H1 (cell line): Measurements from ENCODE around the gene CEP85. TPM values are rescaled to one million over a fixed set of nuclear protein-coding genes. Genes with fewer than 3 reads are reported as not detected.

Experiments
- CTCF ChIA-PET: fragments of 300-600 bp; sonication (Branson Sonifier 250); formaldehyde crosslinking; loops from one replicate; lab custom pipeline; 2021; ENCODE audit not compliant: partially characterized antibody; lab: Charles Lee
- POLR2A ChIA-PET: fragments of 300-600 bp; sonication (Branson Sonifier 250); formaldehyde crosslinking; loops from one replicate; lab custom pipeline; 2021; ENCODE audit warnings: inconsistent platforms; ENCODE audit not compliant: partially characterized antibody; lab: Charles Lee
- DNase-seq, 2 experiments: peaks; one replicate each; pipeline versions ENCODE4 v3.0.0 to v3.0.0-alpha.2; 2010 to 2022; ENCODE audit warnings: low spot score in 2 of 2, low read depth in 1 of 2, mixed read lengths in 1 of 2
- FAIRE-seq: peaks from 2 replicates; lab custom pipeline; 2011; peaks lifted over from hg19 to GRCh38; lab: Jason Lieb, UNC
- H2AFZ ChIP-seq: 2 replicates; pipeline ENCODE4 v1.8.1; 2012; ENCODE audit warnings: low read length, inconsistent platforms
- H2AK5ac ChIP-seq: 2 replicates; pipeline ENCODE4 v1.6.1; 2013; ENCODE audit warnings: low read depth, low read length
- H2BK120ac ChIP-seq: replicated peaks from 2 replicates; pipeline ENCODE3; 2013; ENCODE audit warnings: low read depth, low read length, inconsistent platforms
- H2BK12ac ChIP-seq: 2 replicates; pipeline ENCODE4 v1.6.1; 2013; ENCODE audit warnings: low read depth, low read length
- H2BK15ac ChIP-seq: 2 replicates; pipeline ENCODE4 v1.6.1; 2013; ENCODE audit warnings: low read length
- H2BK20ac ChIP-seq: 2 replicates; pipeline ENCODE4 v1.6.1; 2013; ENCODE audit warnings: low read length
- H2BK5ac ChIP-seq: 2 replicates; pipeline ENCODE4 v1.6.1; 2013; ENCODE audit warnings: low read depth, low read length
- H3K14ac ChIP-seq: 2 replicates; pipeline ENCODE4 v1.6.1; 2013; ENCODE audit warnings: inconsistent platforms; ENCODE audit not compliant: insufficient read length
- H3K18ac ChIP-seq: 2 replicates; pipeline ENCODE4 v1.6.1; 2013; ENCODE audit warnings: low read length; ENCODE audit errors: extremely low read depth
- H3K23ac ChIP-seq: 2 replicates; pipeline ENCODE4 v1.6.1; 2013; ENCODE audit warnings: inconsistent platforms; ENCODE audit not compliant: insufficient read length
- H3K23me2 ChIP-seq: 2 replicates; pipeline ENCODE4 v1.6.1; 2013; ENCODE audit warnings: low read depth, low read length
- H3K27ac ChIP-seq: 2 replicates; pipeline ENCODE4 v1.6.1; 2011; ENCODE audit warnings: low read depth, low read length, inconsistent platforms
- H3K27me3 ChIP-seq, 4 experiments: replicated peaks in 1 of 4; 1 replicate in 1 of 4; 2 replicates in 3 of 4; pipeline versions ENCODE4 v1.6.1 to v1.8.1; 2011 to 2013; ENCODE audit warnings: low read length in 3 of 4, mild to moderate bottlenecking in 3 of 4, inconsistent platforms in 2 of 4, mixed read lengths in 2 of 4, moderate library complexity in 1 of 4; ENCODE audit not compliant: control insufficient read depth in 3 of 4, insufficient read depth in 3 of 4; ENCODE audit errors: extremely low read depth in 1 of 4
- H3K36me3 ChIP-seq, 4 experiments: 2 replicates each; pipeline versions ENCODE4 v1.6.1 to v1.8.1; 2011 to 2013; ENCODE audit warnings: mild to moderate bottlenecking in 4 of 4, low read length in 3 of 4, moderate library complexity in 2 of 4, control low read depth in 1 of 4, inconsistent platforms in 1 of 4; ENCODE audit not compliant: insufficient read depth in 4 of 4, control insufficient read depth in 2 of 4
- H3K4ac ChIP-seq: replicated peaks from 2 replicates; pipeline ENCODE3; 2013; ENCODE audit warnings: low read length, low read depth, mixed read lengths, inconsistent platforms; ENCODE audit not compliant: insufficient read length
- H3K4me1 ChIP-seq, 4 experiments: replicated peaks in 1 of 4; 1 replicate in 1 of 4; 2 replicates in 3 of 4; pipeline versions ENCODE4 v1.6.1 to v1.8.1; 2011 to 2013; ENCODE audit warnings: low read length in 3 of 4, inconsistent platforms in 2 of 4, mixed read lengths in 1 of 4; ENCODE audit not compliant: insufficient read depth in 4 of 4, control insufficient read depth in 3 of 4
- H3K4me2 ChIP-seq, 2 experiments: 2 replicates each; pipeline versions ENCODE4 v1.6.1 to v1.8.1; 2011 to 2013; ENCODE audit warnings: low read depth in 2 of 2, low read length in 2 of 2, control low read depth in 1 of 2, inconsistent platforms in 1 of 2, mild to moderate bottlenecking in 1 of 2; ENCODE audit not compliant: insufficient read depth in 1 of 2
- H3K4me3 ChIP-seq, 4 experiments: fragments of 200-600, 300-600 bp in 1 of 4; sonication (generic), shearing (Covaris generic), sonication (Bioruptor Twin) in 1 of 4; 2 replicates each; pipeline versions ENCODE4 v1.5.1 to v1.8.1; 2011 to 2016; ENCODE audit warnings: low read length in 4 of 4, low read depth in 3 of 4, control low read depth in 2 of 4, inconsistent platforms in 2 of 4, mild to moderate bottlenecking in 2 of 4, mixed read lengths in 1 of 4, moderate library complexity in 1 of 4; ENCODE audit not compliant: insufficient read depth in 2 of 4; ENCODE audit errors: extremely low read depth in 1 of 4
- H3K56ac ChIP-seq: replicated peaks from 2 replicates; pipeline ENCODE3; 2013; ENCODE audit warnings: low read depth, mild to moderate bottlenecking, mixed read lengths, low read length, inconsistent platforms; ENCODE audit not compliant: insufficient read length
- H3K79me1 ChIP-seq: 2 replicates; pipeline ENCODE4 v1.6.1; 2013; ENCODE audit warnings: low read depth, low read length, control low read depth
- H3K79me2 ChIP-seq, 2 experiments: 2 replicates each; pipeline versions ENCODE4 v1.6.1 to v1.8.1; 2012 to 2013; ENCODE audit warnings: low read length in 2 of 2, mild to moderate bottlenecking in 2 of 2, inconsistent platforms in 1 of 2; ENCODE audit not compliant: insufficient read depth in 2 of 2, control insufficient read depth in 1 of 2
- H3K9ac ChIP-seq, 4 experiments: replicated peaks in 1 of 4; 1 replicate in 1 of 4; 2 replicates in 3 of 4; pipeline versions ENCODE4 v1.6.1 to v1.8.1; 2011 to 2013; ENCODE audit warnings: low read depth in 3 of 4, low read length in 3 of 4, control low read depth in 2 of 4, mild to moderate bottlenecking in 2 of 4, moderate library complexity in 2 of 4, inconsistent platforms in 1 of 4; ENCODE audit errors: extremely low read depth in 1 of 4
- H3K9me3 ChIP-seq, 2 experiments: 2 replicates each; pipeline versions ENCODE4 v1.6.1 to v1.8.1; 2012 to 2013; ENCODE audit warnings: mild to moderate bottlenecking in 2 of 2, moderate library complexity in 2 of 2, control low read depth in 1 of 2, inconsistent platforms in 1 of 2, low read depth in 1 of 2, low read length in 1 of 2, mixed read lengths in 1 of 2; ENCODE audit not compliant: insufficient read depth in 2 of 2
- H4K20me1 ChIP-seq, 2 experiments: replicated peaks in 1 of 2; 2 replicates each; pipeline versions ENCODE3 to v1.8.1; 2011 to 2013; ENCODE audit warnings: inconsistent platforms in 2 of 2, low read length in 2 of 2, mild to moderate bottlenecking in 1 of 2; ENCODE audit not compliant: insufficient read depth in 2 of 2, control insufficient read depth in 1 of 2
- H4K5ac ChIP-seq: 2 replicates; pipeline ENCODE4 v1.6.1; 2013; ENCODE audit warnings: low read length, low read depth, mixed read lengths, inconsistent platforms; ENCODE audit not compliant: insufficient read length
- H4K8ac ChIP-seq: 2 replicates; pipeline ENCODE4 v1.8.0; 2013; ENCODE audit warnings: mild to moderate bottlenecking, moderate library complexity, low read length, inconsistent platforms; ENCODE audit not compliant: insufficient read depth; ENCODE audit errors: extremely low read depth
- H4K91ac ChIP-seq: replicated peaks from 2 replicates; pipeline ENCODE3; 2013; ENCODE audit warnings: low read length, mixed read lengths, inconsistent platforms; ENCODE audit not compliant: insufficient read length
- EGR1 ChIP-seq: IDR thresholded peaks from 2 replicates; pipeline ENCODE4 v1.6.1; 2011; ENCODE audit warnings: low read depth, low read length, borderline replicate concordance
- SIN3A ChIP-seq, 2 experiments: IDR thresholded peaks in 1 of 2; conservative IDR thresholded peaks in 1 of 2; 2 replicates each; pipeline ENCODE4 v1.6.1; 2011 to 2012; ENCODE audit warnings: low read length in 2 of 2, improper control_type of control experiment in 1 of 2, low read depth in 1 of 2, mild to moderate bottlenecking in 1 of 2
- TAF7 ChIP-seq: optimal IDR thresholded peaks from 2 replicates; pipeline ENCODE3; 2011; ENCODE audit warnings: low read depth, mild to moderate bottlenecking, inconsistent platforms, low read length, moderate library complexity, borderline replicate concordance
- YY1 ChIP-seq: IDR thresholded peaks from 2 replicates; pipeline ENCODE4 v1.6.1; 2011; ENCODE audit warnings: low read depth, mild to moderate bottlenecking, low read length
- ZNF274 ChIP-seq: IDR thresholded peaks from 2 replicates; pipeline ENCODE4 v1.7.0; 2012; ENCODE audit warnings: low read length, borderline replicate concordance; ENCODE audit errors: extremely low read depth
- WGBS, 2 experiments: shearing (Covaris generic) in 1 of 2; methylation state at CpG; one replicate each; pipeline versions ENCODE4 v1.1.6 to v1.1.7; 2013 to 2015; ENCODE audit warnings: low lambda C conversion rate in 2 of 2, mixed read lengths in 2 of 2, inconsistent platforms in 1 of 2, low coverage in 1 of 2, missing lambda C conversion rate in 1 of 2; ENCODE audit not compliant: insufficient replicate concordance in 2 of 2, insufficient coverage in 1 of 2, insufficient read length in 1 of 2; ENCODE audit errors: extremely low coverage in 1 of 2, missing lambda C conversion rate in 1 of 2; 5-methylcytosine and 5-hydroxymethylcytosine counted together
- polyA plus RNA-seq, 7 experiments: library from polyadenylated mRNA; depleted of rRNA in 3 of 7; stranded (reverse) in 5 of 7; unstranded in 2 of 7; fragments of >200 nt in 5 of 7; fragments of 200-250 nt in 2 of 7; gene quantifications; 1 replicate in 5 of 7; 2 replicates in 1 of 7; 4 replicates in 1 of 7; pipeline versions ENCODE4 v1.2.1 to v1.2.3, GENCODE V29; 2011 to 2013; ENCODE audit warnings: missing spikeins in 2 of 7, mixed read lengths in 2 of 7
- total RNA-seq: library from RNA; stranded (reverse); fragmentation: NEBNext Ultra II Directional; extraction: Animal tissue kit (Norgen Biotek cat#: 25700); gene quantifications from 2 replicates; pipeline ENCODE4 v1.2.1, GENCODE V29; 2021

CEP85 gene
- total and polyA plus RNA-seq, 2 of the 8 experiments (the other 6 are each of a cell fraction or from before 2014, with no cell fraction given): 40.4 to 43.7 TPM

DNA sequence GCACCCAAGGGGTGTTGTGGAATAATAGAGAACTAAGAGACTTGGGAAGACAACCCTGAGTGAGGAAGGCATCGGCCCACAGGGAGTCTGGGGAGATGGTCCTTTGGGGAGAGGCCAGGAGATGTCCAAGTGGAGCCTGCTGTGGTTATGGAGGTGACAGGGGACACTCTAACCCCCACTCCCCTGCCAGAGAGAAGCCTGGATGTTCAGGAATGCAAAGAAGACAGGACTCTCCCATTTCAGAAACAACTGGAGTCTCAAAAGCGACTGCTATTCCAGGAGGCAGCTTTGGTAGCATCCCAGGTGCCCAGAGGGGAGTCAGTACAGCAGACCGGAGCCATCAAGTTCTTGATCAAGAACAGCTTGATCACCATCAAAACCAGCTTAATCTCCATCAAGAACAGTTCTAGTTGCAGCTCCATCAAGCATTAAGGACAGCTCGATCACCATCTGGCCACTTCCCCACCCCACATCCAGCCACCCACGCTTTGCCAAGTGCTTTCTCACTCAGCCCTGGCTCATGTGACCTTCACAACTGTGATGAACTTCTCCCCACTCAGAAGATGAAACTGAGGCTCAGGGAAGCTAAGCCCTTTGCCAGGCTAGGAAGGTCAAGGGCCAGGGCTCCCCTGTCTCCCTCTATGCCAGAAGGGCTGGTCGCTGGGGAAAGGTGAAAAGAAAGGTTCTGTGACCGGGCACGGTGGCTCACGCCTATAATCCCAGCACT lies 84.5 kb downstream of the CEP85 start:
- ChIA-PET POLR2A (interaction anchor here (0.7 to 5.0 kb wide), 18 partner anchors 11 to 153 kb away, joined by 3 to 29 read pairs (median 5); partner anchors contain the start of genes HMGN2, LIN28A, SH3BGRL3 and UBXN11), CTCF (interaction anchor here (0.6 to 57.0 kb wide), 17 partner anchors 8 to 227 kb away, joined by 3 to 1530 read pairs (median 3); partner anchors contain the start of genes CATSPER4, CEP85, SH3BGRL3 and UBXN11)
- H3K14ac ChIP-seq: no peak overlapping the region
- no peak overlapping the region for H2AFZ ChIP-seq
- no peaks in the 10 kb centered on the region for H3K9me3 ChIP-seq
- H3K36me3 ChIP-seq: peaks cover 3 to 8% (median 6%) of the 10 kb centered on the region in 4 experiments; a peak in 5 of 8 replicates
- 0 out of 2 replicates have a peak overlapping the region, but pooled peaks have one; percentile 51 for H4K8ac ChIP-seq
- DNase-seq: no peak
- 0 out of 2 replicates have a peak overlapping the region, but pooled peaks have one; percentile 19 for H3K18ac ChIP-seq
- H2BK12ac ChIP-seq: peak overlapping the region; percentile 68; the same call in 1 of the 2 replicates
- TF ChIP-seq YY1: no peak
- TF ChIP-seq TAF7: no peak
- no peak for TF ChIP-seq ZNF274
- TF ChIP-seq EGR1: no peak
- no peak for TF ChIP-seq SIN3A (conservative IDR thresholded peaks at IDR 0.05 in 1 of 2, IDR thresholded peaks at IDR 0.05 in 1 of 2; ENCODE audit: low read depth in 1 of 2, low read length in 2 of 2)
- H2BK20ac ChIP-seq: no peak overlapping the region
- H2BK15ac ChIP-seq: peak overlapping the region; percentile 20; the same call in 1 of the 2 replicates
- H3K23ac ChIP-seq: no peak overlapping the region
- H4K5ac ChIP-seq: no peak overlapping the region
- H3K4ac ChIP-seq: no peak overlapping the region
- no peak overlapping the region for H2AK5ac ChIP-seq
- FAIRE-seq: no peak
- no peak overlapping the region for H2BK120ac ChIP-seq
- WGBS, 2 experiments: 87% methylated on average over 9 of the region's 9 CpGs; no CpG with 5 or more reads in 1 of the 2 experiments
- no peaks in the 10 kb centered on the region for H3K27me3 ChIP-seq
- 0 out of 4 replicates have a peak overlapping the region, but pooled peaks of 1 of the 2 experiments have one; percentile 24 for H3K4me2 ChIP-seq
- H3K27ac ChIP-seq: no peak overlapping the region
- H3K79me2 ChIP-seq: no peaks in the 10 kb centered on the region
- peaks cover 4 to 16% (median 8%) of the 10 kb centered on the region in 4 experiments for H3K4me1 ChIP-seq
- no peak overlapping the region for H3K4me3 ChIP-seq
- no peak overlapping the region; the same call in 1 of the 2 replicates for H2BK5ac ChIP-seq
- no peaks in the 10 kb centered on the region for H3K23me2 ChIP-seq
- H4K20me1 ChIP-seq: no peaks in the 10 kb centered on the region
- H3K56ac ChIP-seq: no peak overlapping the region
- peak overlapping the region; percentile 41 for H4K91ac ChIP-seq
- H3K79me1 ChIP-seq: no peaks in the 10 kb centered on the region
- no peak overlapping the region for H3K9ac ChIP-seq
